Progenitor cell of endocrine pancreas (in vitro differentiated cells): ENCODE data around the gene FXR2. TPM values are rescaled to one million over a fixed set of nuclear protein-coding genes. Genes with fewer than 3 reads are reported as not detected.

Experiments
- DNase-seq: peaks from one replicate; pipeline ENCODE4 v3.0.0; 2021; ENCODE audit warnings: low spot score; ENCODE audit not compliant: unreplicated experiment
- H3K27ac Mint-ChIP-seq: 2 replicates; pipeline ENCODE4 v1.8.0; 2021; ENCODE audit warnings: mild to moderate bottlenecking, moderate library complexity, mixed read lengths
- H3K27me3 Mint-ChIP-seq: 2 replicates; pipeline ENCODE4 v1.8.0; 2021; ENCODE audit warnings: mixed read lengths
- H3K36me3 Mint-ChIP-seq: 2 replicates; pipeline ENCODE4 v1.8.0; 2022; ENCODE audit warnings: mixed read lengths; ENCODE audit not compliant: insufficient read depth
- H3K4me1 Mint-ChIP-seq: 2 replicates; pipeline ENCODE4 v1.8.0; 2021; ENCODE audit warnings: low read depth, mixed read lengths
- H3K4me3 Mint-ChIP-seq: 2 replicates; pipeline ENCODE4 v1.8.0; 2021; ENCODE audit warnings: low read depth, mild to moderate bottlenecking, moderate library complexity, mixed read lengths
- H3K9me3 Mint-ChIP-seq: 2 replicates; pipeline ENCODE4 v1.8.0; 2021; ENCODE audit warnings: low read depth, mixed read lengths
- CTCF ChIP-seq: fragments of 200-600 bp; sonication (generic); IDR thresholded peaks from one replicate; pipeline ENCODE4 v1.5.0; 2021; ENCODE audit warnings: antibody characterized with exemption, mild to moderate bottlenecking; ENCODE audit not compliant: unreplicated experiment
- total RNA-seq: library from RNA; stranded (reverse); gene quantifications from 2 replicates; pipeline ENCODE4 v1.2.1, GENCODE V29; 2021

FXR2 gene
- total RNA-seq, 1 donor from 2014 or later = 53.6 TPM

GRCh38 chr17:7633093-7633492 is 18.4 kb upstream of the FXR2 start:
- H3K27ac Mint-ChIP-seq = no peak overlapping the region

GRCh38 chr17:7632492-7632894 is 17.8 kb upstream of the FXR2 start:
- DNase-seq = no peak

More at GRCh38 chr17:7633093-7633492, 18.4 kb upstream of the FXR2 start:
- Mint-ChIP-seq H3K4me3 (no peak overlapping the region), H3K4me1 (peaks cover 13% of the 10 kb centered on the region), H3K27me3 (no peaks in the 10 kb centered on the region), H3K9me3 (no peaks in the 10 kb centered on the region), H3K36me3 (no peaks in the 10 kb centered on the region)
- TF ChIP-seq CTCF = no peak
- no peak for DNase-seq

GRCh38 chr17:7631398-7632380 is 17.0 kb upstream of the FXR2 start:
- Mint-ChIP-seq H3K4me1 (peaks cover 16% of the 10 kb centered on the region), H3K9me3 (no peaks in the 10 kb centered on the region), H3K4me3 (no peak overlapping the region), H3K36me3 (no peaks in the 10 kb centered on the region), H3K27ac (peak overlapping the region; percentile 20), H3K27me3 (no peaks in the 10 kb centered on the region)
- TF ChIP-seq CTCF = no peak
- no peak for DNase-seq

More at GRCh38 chr17:7632492-7632894, 17.8 kb upstream of the FXR2 start:
- Mint-ChIP-seq H3K4me1 (peaks cover 13% of the 10 kb centered on the region), H3K27me3 (no peaks in the 10 kb centered on the region), H3K36me3 (no peaks in the 10 kb centered on the region), H3K27ac (no peak overlapping the region), H3K9me3 (no peaks in the 10 kb centered on the region), H3K4me3 (no peak overlapping the region)
- TF ChIP-seq CTCF = peak; percentile 48

- H3K36me3 Mint-ChIP-seq = peaks cover 3% of the 10 kb centered on the region
- DNase-seq = no peak
- no peak for TF ChIP-seq CTCF
- H3K27me3 Mint-ChIP-seq = no peaks in the 10 kb centered on the region
- H3K4me1 Mint-ChIP-seq = peaks cover 20% of the 10 kb centered on the region
- H3K4me3 Mint-ChIP-seq = no peak within 1 kb of the TSS
- peak within 1 kb of the TSS; percentile 83 for H3K27ac Mint-ChIP-seq
- H3K9me3 Mint-ChIP-seq = no peaks in the 10 kb centered on the region
Measured at GRCh38 chr17:7629939-7630571, 15.4 kb upstream of the FXR2 start, which contains the start of gene SHBG. Gene SHBG, plus strand, starts transcription at chr17:7630135. Its CDS starts 38 bp downstream, at chr17:7630173.

- no peaks in the 10 kb centered on the region for H3K9me3 Mint-ChIP-seq
Measured at GRCh38 chr17:7627250-7628121, 12.8 kb upstream of the FXR2 start, which contains the start of gene SAT2. Gene SAT2, minus strand, starts transcription at chr17:7627821. Its CDS starts 186 bp downstream, at chr17:7627635.

More at GRCh38 chr17:7627250-7628121, 12.8 kb upstream of the FXR2 start, which contains the start of gene SAT2:
- H3K4me3 Mint-ChIP-seq = peak within 1 kb of the TSS; percentile 93
- DNase-seq = peak; percentile 87
- peak within 1 kb of the TSS; percentile 99 for H3K27ac Mint-ChIP-seq
- no peaks in the 10 kb centered on the region for H3K27me3 Mint-ChIP-seq
- H3K4me1 Mint-ChIP-seq = peaks cover 20% of the 10 kb centered on the region
- H3K36me3 Mint-ChIP-seq = peaks cover 5% of the 10 kb centered on the region
- no peak for TF ChIP-seq CTCF
